AML-193 (cell line): ENCODE data around the gene BTBD9.

Experiments
- DNase-seq, 2 experiments: peaks; one replicate each; lab custom pipeline; 2025; lab: John Stamatoyannopoulos, UW

Gene BTBD9

GRCh38 chr6:38163186-38164130, 476.3 kb downstream of the BTBD9 start:
- no peak for DNase-seq

GRCh38 chr6:38162493-38163185, 477.1 kb downstream of the BTBD9 start:
- no peak for DNase-seq

- DNase-seq, result no peak
These were observed 477.8 kb downstream of the BTBD9 start for GRCh38 chr6:38161754-38162492.

GRCh38 chr6:38161331-38161730, 478.4 kb downstream of the BTBD9 start:
- no peak for DNase-seq

GRCh38 chr6:38160831-38161230, 478.9 kb downstream of the BTBD9 start:
- no peak for DNase-seq

GRCh38 chr6:38159596-38159995, 480.1 kb downstream of the BTBD9 start:
- no peak for DNase-seq

- no peak for DNase-seq
These were observed 480.9 kb downstream of the BTBD9 start for GRCh38 chr6:38158762-38159350.

- no peak for DNase-seq
These were observed 481.8 kb downstream of the BTBD9 start for GRCh38 chr6:38157905-38158304.

- DNase-seq, result no peak
These were observed 482.7 kb downstream of the BTBD9 start for GRCh38 chr6:38156818-38157565.

- no peak for DNase-seq
These were observed 484.0 kb downstream of the BTBD9 start for GRCh38 chr6:38155621-38156204.

GRCh38 chr6:38155144-38155543, 484.6 kb downstream of the BTBD9 start:
- DNase-seq, result no peak

GRCh38 chr6:38154731-38155130, 485.0 kb downstream of the BTBD9 start:
- DNase-seq, result no peak

GRCh38 chr6:38153798-38154345, 485.9 kb downstream of the BTBD9 start:
- DNase-seq, result no peak

GRCh38 chr6:38153076-38153797, 486.5 kb downstream of the BTBD9 start:
- no peak for DNase-seq

GRCh38 chr6:38152620-38153019, 487.1 kb downstream of the BTBD9 start:
- no peak for DNase-seq

- DNase-seq, result no peak
These were observed 487.9 kb downstream of the BTBD9 start for GRCh38 chr6:38151580-38152500.

GRCh38 chr6:38150681-38151296, 488.9 kb downstream of the BTBD9 start:
- no peak for DNase-seq

GRCh38 chr6:38150021-38150420, 489.7 kb downstream of the BTBD9 start:
- DNase-seq, result no peak
